Measurements from ENCODE around the gene BDP1. TPM values are rescaled to one million over a fixed set of nuclear protein-coding genes. Genes with fewer than 3 reads are reported as not detected.
"Not testable (repeated sequence)": the region's sequence is repeated elsewhere in the genome, so short reads cannot be mapped to it uniquely, and the experiment has no call there.

Gene BDP1
- total RNA-seq, 1 donor from 2014 or later = 32.5 TPM

DNA sequence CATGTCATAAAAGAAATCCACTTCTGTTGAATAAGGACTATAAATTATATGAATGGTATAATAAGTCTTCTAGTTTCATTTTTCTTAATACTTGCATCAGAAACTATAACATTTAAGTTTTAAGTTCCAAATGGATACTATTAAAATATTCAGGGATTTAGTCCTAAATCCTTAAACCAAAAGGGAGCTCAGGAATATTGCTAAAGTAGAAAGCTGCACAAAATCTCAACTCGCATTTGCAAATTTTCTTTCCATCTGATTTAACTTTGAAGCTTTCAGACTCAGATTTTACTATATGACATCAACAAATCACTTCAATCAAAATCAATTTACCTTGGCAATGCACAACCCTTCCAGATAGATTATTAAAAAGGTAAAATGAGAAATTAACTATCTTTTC, 10.4 kb upstream of the BDP1 start:
- H3K27me3 Mint-ChIP-seq (ENCODE audit: low read depth) = peaks cover 57% of the 10 kb centered on the region
- not testable (repeated sequence) for H3K4me3 Mint-ChIP-seq; H3K4me1 Mint-ChIP-seq; DNase-seq (ENCODE audit: low spot score in 2 of 2, unreplicated experiment in 2 of 2); H3K36me3 Mint-ChIP-seq; H3K27ac Mint-ChIP-seq; H3K9me3 Mint-ChIP-seq

- Mint-ChIP-seq H3K27me3 (ENCODE audit: low read depth) (peaks cover 60% of the 10 kb centered on the region), H3K4me3 (peak overlapping the region; percentile 43)
- H3K27ac Mint-ChIP-seq; H3K9me3 Mint-ChIP-seq; DNase-seq (ENCODE audit: low spot score in 2 of 2, unreplicated experiment in 2 of 2); H3K4me1 Mint-ChIP-seq; H3K36me3 Mint-ChIP-seq: not testable (repeated sequence)
These were observed 9.8 kb upstream of the BDP1 start for GRCh38 chr5:71445523-71446152.

DNA sequence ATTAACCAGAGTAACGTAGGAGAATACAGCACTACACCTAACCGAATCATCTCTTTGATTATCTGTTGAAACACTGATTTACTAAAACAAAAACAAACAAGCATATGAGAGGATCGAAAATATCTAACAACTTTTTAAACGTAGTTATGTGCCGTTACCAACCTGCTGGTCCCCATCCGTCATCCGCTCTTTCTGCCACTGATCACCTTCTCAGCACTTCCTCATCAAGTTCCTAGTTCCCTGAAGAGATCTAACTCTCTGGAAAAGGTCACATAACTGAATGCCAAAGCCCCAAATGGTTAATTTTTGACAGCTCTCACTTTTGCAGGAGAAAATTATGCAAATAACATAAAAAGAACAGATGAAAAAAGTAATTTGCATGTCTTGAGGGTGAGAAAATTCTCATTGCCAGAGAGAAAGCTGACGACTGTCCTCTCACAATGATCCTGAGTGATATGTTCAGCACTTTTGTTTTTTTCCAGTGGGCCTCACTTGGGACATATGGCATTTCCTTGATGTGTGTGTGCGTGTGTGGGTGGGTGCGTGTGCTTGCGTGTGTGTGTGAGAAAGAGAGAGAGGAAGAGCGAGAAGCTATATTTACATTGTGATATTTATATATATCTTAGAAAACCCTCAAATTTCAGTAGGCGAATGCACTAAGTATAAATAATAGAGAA, 8.8 kb upstream of the BDP1 start:
- H3K4me1 Mint-ChIP-seq; H3K36me3 Mint-ChIP-seq; H3K27ac Mint-ChIP-seq; DNase-seq (ENCODE audit: low spot score in 2 of 2, unreplicated experiment in 2 of 2); H3K9me3 Mint-ChIP-seq: not testable (repeated sequence)
- peak overlapping the region; percentile 43 for H3K4me3 Mint-ChIP-seq
- peaks cover 57% of the 10 kb centered on the region for H3K27me3 Mint-ChIP-seq (ENCODE audit: low read depth)

DNA sequence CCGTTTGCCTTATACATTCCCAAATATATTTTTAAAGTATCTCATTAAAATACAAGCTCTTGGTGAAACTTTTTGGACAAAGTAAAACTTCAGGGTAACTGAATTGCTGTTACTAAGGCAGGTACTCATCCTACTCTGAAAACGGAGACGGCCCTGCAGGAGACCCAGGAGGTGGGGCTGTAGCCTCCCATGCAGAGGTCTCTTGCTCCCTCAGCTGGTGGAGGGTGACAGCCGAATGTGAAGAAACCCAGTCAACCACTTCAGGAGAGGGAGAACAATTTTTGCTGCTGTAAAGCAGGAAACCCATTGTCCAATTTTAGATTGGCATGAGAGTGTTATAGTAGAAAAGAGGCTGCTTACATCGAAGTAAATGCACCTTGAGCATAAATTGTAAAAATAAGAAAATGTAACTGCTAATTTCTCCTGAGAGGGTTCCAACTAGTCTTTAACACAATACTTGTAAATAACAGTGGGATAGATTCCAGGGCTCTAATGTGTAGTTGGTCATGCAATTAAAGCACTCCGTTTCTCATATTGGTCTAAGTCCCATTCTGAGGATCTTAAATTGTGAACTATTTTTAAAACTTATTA, 8.1 kb upstream of the BDP1 start:
- DNase-seq (ENCODE audit: low spot score in 2 of 2, unreplicated experiment in 2 of 2); H3K4me1 Mint-ChIP-seq; H3K4me3 Mint-ChIP-seq; H3K27ac Mint-ChIP-seq; H3K9me3 Mint-ChIP-seq; H3K36me3 Mint-ChIP-seq: not testable (repeated sequence)
- peaks cover 59% of the 10 kb centered on the region for H3K27me3 Mint-ChIP-seq (ENCODE audit: low read depth)

GRCh38 chr5:71452876-71453275, 2.6 kb upstream of the BDP1 start:
- TF ChIP-seq CTCF (IDR thresholded peaks at IDR 0.05; ENCODE audit: unreplicated experiment) = no peak
- H3K4me1 Mint-ChIP-seq = peaks cover 13% of the 10 kb centered on the region
- no peaks in the 10 kb centered on the region for H3K36me3 Mint-ChIP-seq
- H3K27me3 Mint-ChIP-seq (ENCODE audit: low read depth) = peaks cover 27% of the 10 kb centered on the region
- DNase-seq (ENCODE audit: low spot score in 2 of 2, unreplicated experiment in 2 of 2) = no peak
- H3K27ac Mint-ChIP-seq = no peak overlapping the region
- H3K4me3 Mint-ChIP-seq = no peak overlapping the region
- H3K9me3 Mint-ChIP-seq = no peaks in the 10 kb centered on the region

DNA sequence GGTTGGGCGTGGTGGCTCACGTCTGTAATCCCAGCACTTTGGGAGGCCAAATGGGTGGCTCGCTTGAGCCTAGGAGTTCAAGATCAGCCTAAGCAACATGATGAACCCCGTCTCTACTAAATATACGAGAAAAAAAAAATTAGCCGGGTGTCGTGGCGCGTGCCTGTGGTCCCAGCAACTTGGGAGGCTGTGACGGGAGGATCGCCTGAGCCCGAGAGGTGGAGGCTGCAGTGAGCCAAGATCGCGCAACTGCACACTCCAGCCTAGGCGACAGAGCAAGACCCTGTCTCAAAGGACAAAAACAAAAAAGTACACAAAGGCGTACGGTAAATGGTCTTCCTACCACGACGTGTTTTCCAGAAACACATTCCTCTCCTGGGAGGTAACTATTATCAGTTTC, 538 bp upstream of the BDP1 start:
- TF ChIP-seq CTCF (IDR thresholded peaks at IDR 0.05; ENCODE audit: unreplicated experiment) = no peak
- peaks cover 6% of the 10 kb centered on the region for H3K36me3 Mint-ChIP-seq
- H3K27me3 Mint-ChIP-seq (ENCODE audit: low read depth) = peaks cover 18% of the 10 kb centered on the region
- H3K27ac Mint-ChIP-seq = peak overlapping the region; percentile 99
- DNase-seq (ENCODE audit: low spot score in 2 of 2, unreplicated experiment in 2 of 2) = no peak
- H3K4me1 Mint-ChIP-seq = peaks cover 14% of the 10 kb centered on the region
- H3K9me3 Mint-ChIP-seq = no peaks in the 10 kb centered on the region
- peak overlapping the region; percentile 93 for H3K4me3 Mint-ChIP-seq

- peaks cover 6% of the 10 kb centered on the region for H3K36me3 Mint-ChIP-seq
- H3K27me3 Mint-ChIP-seq (ENCODE audit: low read depth) = peaks cover 8% of the 10 kb centered on the region
- TF ChIP-seq CTCF (IDR thresholded peaks at IDR 0.05; ENCODE audit: unreplicated experiment) = peak; percentile 3
- peak overlapping the region; percentile 93 for H3K4me3 Mint-ChIP-seq
- H3K4me1 Mint-ChIP-seq = peaks cover 14% of the 10 kb centered on the region
- H3K27ac Mint-ChIP-seq = peak overlapping the region; percentile 99
- no peak for DNase-seq (ENCODE audit: low spot score in 2 of 2, unreplicated experiment in 2 of 2)
- no peaks in the 10 kb centered on the region for H3K9me3 Mint-ChIP-seq
These were observed 902 bp downstream of the BDP1 start for GRCh38 chr5:71456362-71456743.

Data from mesothelial cell of epicardium (in vitro differentiated cells).